ENCODE results near the gene YTHDC2.

GRCh38 chr5:113491022-113491421, 22.5 kb upstream of the YTHDC2 start:
- TF ChIP-seq EGR1 (IDR thresholded peaks at IDR 0.05) (no peak), CREB1 (IDR thresholded peaks at IDR 0.05; ENCODE audit: low read depth) (no peak), MAX (IDR thresholded peaks at IDR 0.05) (no peak), USF1 (IDR thresholded peaks at IDR 0.05) (no peak), FOXM1 (IDR thresholded peaks at IDR 0.05; ENCODE audit: borderline replicate concordance, low read depth) (no peak), RAD21 (IDR thresholded peaks at IDR 0.05; ENCODE audit: low read depth) (no peak), TAF1 (IDR thresholded peaks at IDR 0.05; ENCODE audit: low read depth) (no peak), EP300 (IDR thresholded peaks at IDR 0.05; ENCODE audit: borderline replicate concordance) (no peak), YY1 (IDR thresholded peaks at IDR 0.05; ENCODE audit: low read depth) (no peak), CEBPB (IDR thresholded peaks at IDR 0.05) (no peak), TCF12 (IDR thresholded peaks at IDR 0.05; ENCODE audit: low read depth) (no peak)
